GM19452 (cell line): Measurements from ENCODE around the gene ABCC5.
"Not testable (repeated sequence)": the region's sequence is repeated elsewhere in the genome, so short reads cannot be mapped to it uniquely, and the experiment has no call there.

Source experiments
- ATAC-seq: cut with Tn5 transposase; IDR thresholded peaks from one replicate; pipeline ENCODE4 v1.9.1; 2021; ENCODE audit not compliant: unreplicated experiment

The ABCC5 gene

GRCh38 chr3:184017672-184018423 lies at the start of gene ABCC5:
TSS of gene ABCC5 (minus strand) at chr3:184017884. CDS start at chr3:184014392, 3,492 bp downstream.
- peak; percentile 96 for ATAC-seq

- no peak for ATAC-seq
These were observed 48.5 kb upstream of the ABCC5 start for GRCh38 chr3:184066211-184066610.

GRCh38 chr3:184062637-184063036 lies 45.0 kb upstream of the ABCC5 start:
- ATAC-seq, result no peak

- ATAC-seq, result no peak
These were observed 41.7 kb upstream of the ABCC5 start for GRCh38 chr3:184059424-184059823.

- no peak for ATAC-seq
These were observed 40.3 kb upstream of the ABCC5 start for GRCh38 chr3:184058029-184058428.

- ATAC-seq, result no peak
These were observed 35.1 kb upstream of the ABCC5 start, which contains the start of gene HTR3C for GRCh38 chr3:184052767-184053166. TSS of gene HTR3C (plus strand) at chr3:184053047. CDS start at chr3:184053081, 34 bp downstream.

- no peak for ATAC-seq
These were observed 32.6 kb upstream of the ABCC5 start for GRCh38 chr3:184050217-184050847.

GRCh38 chr3:184045995-184046394 lies 28.3 kb upstream of the ABCC5 start:
- no peak for ATAC-seq

- ATAC-seq, result no peak
These were observed 24.9 kb upstream of the ABCC5 start for GRCh38 chr3:184042617-184043016.

- ATAC-seq, result no peak
These were observed 22.3 kb upstream of the ABCC5 start for GRCh38 chr3:184040010-184040409.

GRCh38 chr3:184039414-184039813 lies 21.7 kb upstream of the ABCC5 start:
- ATAC-seq, result no peak

GRCh38 chr3:184038307-184038706 lies 20.6 kb upstream of the ABCC5 start:
- not testable (repeated sequence) for ATAC-seq

- ATAC-seq, result no peak
These were observed 20.1 kb upstream of the ABCC5 start for GRCh38 chr3:184037816-184038215.

- no peak for ATAC-seq
These were observed 13.6 kb upstream of the ABCC5 start, which contains the start of gene HTR3D for GRCh38 chr3:184031187-184031792. TSS of gene HTR3D (plus strand) at chr3:184031742. CDS start at chr3:184031742, 0 bp downstream.

GRCh38 chr3:184030536-184030935 lies 12.9 kb upstream of the ABCC5 start:
- no peak for ATAC-seq

- no peak for ATAC-seq
These were observed 11.8 kb upstream of the ABCC5 start for GRCh38 chr3:184029443-184029842.

- ATAC-seq, result not testable (repeated sequence)
These were observed 10.7 kb upstream of the ABCC5 start for GRCh38 chr3:184028275-184028890.

- not testable (repeated sequence) for ATAC-seq
These were observed 7.6 kb upstream of the ABCC5 start for GRCh38 chr3:184025256-184025655.

GRCh38 chr3:184022323-184022722 lies 4.6 kb upstream of the ABCC5 start:
- ATAC-seq, result no peak

- peak; percentile 4 for ATAC-seq
These were observed 815 bp upstream of the ABCC5 start for GRCh38 chr3:184018424-184018973.
